GM10266 (cell line): ENCODE results near the gene APAF1.

Experiments
- DNase-seq: peaks from one replicate; pipeline ENCODE4 v3.0.0; 2012; ENCODE audit errors: extremely low spot score
- CTCF ChIP-seq: IDR thresholded peaks from 2 replicates; pipeline ENCODE4 v1.5.1; 2012; ENCODE audit warnings: mild to moderate bottlenecking, low read depth; ENCODE audit not compliant: control insufficient read depth, insufficient read depth; ENCODE audit errors: missing control alignments

The APAF1 gene

GRCh38 chr12:98740751-98741150, 95.7 kb downstream of the APAF1 start:
- DNase-seq = no peak
- TF ChIP-seq CTCF = no peak

GRCh38 chr12:98741196-98741555, 96.1 kb downstream of the APAF1 start:
- TF ChIP-seq CTCF = no peak
- no peak for DNase-seq

- DNase-seq = no peak
- TF ChIP-seq CTCF = no peak
Measured at GRCh38 chr12:98741556-98742265, 96.6 kb downstream of the APAF1 start.

GRCh38 chr12:98743362-98743953, 98.4 kb downstream of the APAF1 start:
- TF ChIP-seq CTCF = peak; percentile 71
- peak; percentile 44 for DNase-seq

- no peak for TF ChIP-seq CTCF
- DNase-seq = no peak
Measured at GRCh38 chr12:98744680-98745079, 99.6 kb downstream of the APAF1 start.

GRCh38 chr12:98745578-98746391, 100.7 kb downstream of the APAF1 start:
- no peak for DNase-seq
- TF ChIP-seq CTCF = no peak

GRCh38 chr12:98748463-98748862, 103.4 kb downstream of the APAF1 start:
- no peak for DNase-seq
- TF ChIP-seq CTCF = no peak
